A375 (cell line): Measurements from ENCODE around the gene MRFAP1L1. TPM values are rescaled to one million over a fixed set of nuclear protein-coding genes. Genes with fewer than 3 reads are reported as not detected.

Source experiments
- total RNA-seq: library from RNA; depleted of rRNA; stranded (reverse); fragments of >200 nt; shearing (Covaris generic); gene quantifications from 2 replicates; pipeline ENCODE4 v1.2.3, GENCODE V29; 2014; rRNA removed

Gene MRFAP1L1
- total RNA-seq, result 63.1 and 71.4 TPM in 2 replicates

DNA sequence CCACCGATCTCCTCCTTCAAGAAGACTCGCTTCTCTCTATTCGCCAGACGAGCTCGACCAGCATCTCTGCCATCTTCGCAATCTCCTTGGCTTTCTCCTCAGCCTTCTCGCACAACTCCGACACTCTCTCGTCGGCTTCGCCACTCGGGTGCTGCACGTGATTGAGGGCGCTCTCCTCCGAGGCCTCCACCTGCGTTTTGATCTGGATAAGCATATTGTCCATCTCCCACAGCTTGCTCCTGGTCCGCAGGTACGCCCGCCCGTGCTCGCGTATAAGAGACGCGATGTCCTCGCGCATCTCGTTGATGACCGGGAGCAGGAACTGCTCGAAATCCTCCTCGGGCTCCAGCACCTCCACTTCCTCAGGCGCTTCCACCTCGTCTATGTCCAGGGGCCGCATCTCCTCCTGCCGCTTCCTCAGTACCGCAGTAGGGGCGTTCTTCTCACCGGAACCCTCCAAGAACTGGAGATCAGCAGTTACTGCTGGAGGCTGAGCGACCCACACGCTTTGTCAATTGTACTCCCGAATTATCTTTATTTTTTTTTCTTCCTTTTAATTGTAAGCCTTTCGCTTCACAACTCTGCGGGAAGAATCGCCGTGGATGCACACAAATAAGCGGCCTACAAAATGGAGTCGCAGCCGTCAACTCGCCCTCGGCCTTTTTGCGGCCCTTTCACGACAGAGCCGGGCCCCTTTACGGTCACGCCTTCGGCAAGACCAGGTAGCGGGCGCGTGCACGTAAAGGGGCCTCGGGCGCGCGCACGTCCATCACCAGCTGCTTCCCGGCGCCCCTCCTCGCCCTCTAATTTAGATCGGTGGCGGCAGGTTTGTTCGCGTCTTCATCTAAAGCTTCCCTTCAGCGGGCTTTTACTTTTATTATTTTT is at the start of gene MRFAP1L1:
Gene MRFAP1L1 (minus strand): TSS at position 636 of the 885 bp plus-strand sequence. CDS start 236 bp downstream, at position 400.

DNA sequence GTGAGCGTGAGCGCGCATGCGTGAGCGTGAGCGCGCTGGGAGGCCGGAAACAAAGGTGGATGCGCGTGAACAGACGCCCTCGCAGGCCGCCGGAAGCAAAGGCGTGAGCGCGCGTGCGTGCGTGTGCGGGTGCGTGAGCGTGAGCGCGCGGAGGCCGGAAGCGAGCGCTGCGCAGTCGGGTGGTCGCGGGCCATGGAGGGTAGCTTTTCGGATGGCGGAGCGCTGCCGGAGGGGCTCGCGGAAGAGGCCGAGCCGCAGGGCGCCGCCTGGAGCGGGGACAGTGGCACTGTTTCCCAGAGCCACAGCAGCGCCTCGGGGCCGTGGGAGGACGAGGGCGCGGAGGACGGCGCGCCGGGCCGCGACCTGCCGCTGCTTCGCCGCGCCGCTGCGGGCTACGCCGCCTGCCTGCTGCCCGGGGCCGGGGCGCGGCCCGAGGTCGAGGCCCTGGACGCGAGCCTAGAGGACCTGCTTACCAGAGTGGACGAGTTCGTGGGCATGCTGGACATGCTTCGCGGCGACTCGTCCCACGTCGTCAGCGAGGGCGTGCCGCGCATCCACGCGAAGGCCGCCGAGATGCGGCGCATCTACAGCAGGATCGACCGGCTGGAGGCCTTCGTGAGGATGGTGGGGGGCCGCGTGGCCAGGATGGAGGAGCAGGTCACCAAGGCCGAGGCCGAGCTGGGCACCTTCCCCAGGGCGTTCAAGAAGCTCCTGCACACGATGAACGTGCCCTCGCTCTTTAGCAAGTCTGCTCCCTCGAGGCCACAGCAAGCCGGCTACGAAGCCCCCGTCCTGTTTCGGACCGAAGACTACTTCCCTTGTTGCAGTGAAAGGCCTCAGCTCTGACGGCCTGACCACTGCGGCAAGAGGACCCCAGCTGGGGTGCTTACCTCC is 6.6 kb upstream of the MRFAP1L1 start, which contains the start of gene BLOC1S4:
Gene BLOC1S4 (plus strand): TSS at position 157 of the 894 bp plus-strand sequence. CDS start 36 bp downstream, at position 193.

DNA sequence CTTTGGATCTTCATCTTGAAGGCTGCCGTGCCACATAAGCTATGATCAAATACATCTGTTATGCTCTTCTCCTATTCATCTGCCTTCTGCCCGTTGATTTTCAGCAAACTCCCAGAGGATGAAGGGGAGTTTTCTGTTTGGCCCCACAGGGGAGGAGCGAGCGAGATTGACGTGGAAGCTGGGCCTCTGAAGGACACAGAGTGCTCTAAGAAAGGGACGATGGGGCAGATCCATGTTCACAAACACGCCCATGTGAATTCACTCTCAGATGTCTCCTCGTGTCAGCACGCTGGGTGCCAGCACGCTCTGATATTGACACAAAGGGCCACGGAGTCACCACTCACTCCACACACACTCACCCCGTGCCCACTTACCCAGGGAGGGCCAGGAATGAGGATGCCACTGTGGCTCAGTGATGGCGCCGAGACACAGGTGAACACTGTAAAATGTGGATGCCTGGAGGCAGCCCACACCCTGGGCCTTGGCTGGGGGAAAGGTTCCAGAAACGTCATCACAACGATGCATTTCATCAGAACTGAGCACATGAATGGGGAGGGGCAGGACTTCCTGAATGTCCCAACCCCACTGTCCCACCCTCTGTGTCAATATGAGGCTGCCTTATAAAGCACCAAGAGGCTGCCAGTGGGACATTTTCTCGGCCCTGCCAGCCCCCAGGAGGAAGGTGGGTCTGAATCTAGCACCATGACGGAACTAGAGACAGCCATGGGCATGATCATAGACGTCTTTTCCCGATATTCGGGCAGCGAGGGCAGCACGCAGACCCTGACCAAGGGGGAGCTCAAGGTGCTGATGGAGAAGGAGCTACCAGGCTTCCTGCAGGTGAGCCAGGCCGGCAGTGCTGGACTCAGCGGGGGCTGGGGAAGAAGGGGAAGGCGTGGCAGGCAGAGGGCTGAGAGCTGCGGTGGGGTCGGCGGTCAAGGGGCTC is 16.2 kb downstream of the MRFAP1L1 start, which contains the start of gene S100P:
Gene S100P (plus strand): TSS at position 648 of the 946 bp plus-strand sequence. CDS start 55 bp downstream, at position 703.

Other genes starting within 250 kb of the MRFAP1L1 start
- 0.72 and 3.9 TPM in 2 replicates for gene PPP2R2C, start 237.3 kb downstream of the MRFAP1L1 start, total RNA-seq
- 5.8 and 9.0 TPM in 2 replicates for gene MAN2B2, start 134.7 kb downstream of the MRFAP1L1 start, total RNA-seq
- gene MRFAP1, start 69.2 kb downstream of the MRFAP1L1 start, total RNA-seq, result 131 and 169 TPM in 2 replicates
- gene S100P, start 16.0 kb downstream of the MRFAP1L1 start, total RNA-seq, result 10.4 and 20.1 TPM in 2 replicates
- gene BLOC1S4, start 6.3 kb upstream of the MRFAP1L1 start, total RNA-seq, result 22.6 and 23.8 TPM in 2 replicates
- 9.5 and 11.7 TPM in 2 replicates for gene KIAA0232, start 72.9 kb upstream of the MRFAP1L1 start, total RNA-seq
- 39.8 and 42.0 TPM in 2 replicates for gene TBC1D14, start 200.0 kb upstream of the MRFAP1L1 start, total RNA-seq